ENCODE results near the gene ASB18.

The ASB18 gene

DNA sequence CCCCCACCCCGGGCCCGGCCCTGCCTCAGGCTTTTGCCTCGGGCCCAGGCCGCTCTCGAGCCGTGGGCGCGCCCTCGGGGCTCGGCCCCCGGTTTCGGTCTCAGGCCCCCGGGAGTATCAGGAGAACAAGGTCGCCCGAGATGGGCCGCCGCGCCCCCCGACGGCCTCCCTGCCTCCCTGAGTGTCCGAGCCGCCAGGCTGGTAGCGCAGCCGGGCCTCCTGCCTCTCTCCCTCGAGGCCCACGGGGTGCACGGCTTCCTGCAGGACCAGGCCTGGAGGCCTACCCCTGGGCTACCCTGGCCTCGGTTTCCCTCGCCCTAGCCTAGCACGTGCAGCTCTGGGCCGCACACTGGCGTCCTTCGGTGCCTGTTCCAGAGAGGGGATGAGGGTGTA lies 104.4 kb downstream of the ASB18 start:
- TF ChIP-seq TAF1 (IDR thresholded peaks at IDR 0.05; ENCODE audit: low read depth): no peak

- TF ChIP-seq EP300 (IDR thresholded peaks at IDR 0.05; ENCODE audit: borderline replicate concordance) (no peak), YY1 (IDR thresholded peaks at IDR 0.05; ENCODE audit: low read depth) (no peak), ZBTB7A (IDR thresholded peaks at IDR 0.05; ENCODE audit: low read depth) (no peak), EGR1 (IDR thresholded peaks at IDR 0.05) (no peak), RAD21 (IDR thresholded peaks at IDR 0.05; ENCODE audit: low read depth) (no peak), CREB1 (IDR thresholded peaks at IDR 0.05; ENCODE audit: low read depth) (no peak), MAX (IDR thresholded peaks at IDR 0.05) (no peak), TCF12 (IDR thresholded peaks at IDR 0.05; ENCODE audit: low read depth) (no peak), FOXM1 (IDR thresholded peaks at IDR 0.05; ENCODE audit: borderline replicate concordance, low read depth) (no peak), NFIC (IDR thresholded peaks at IDR 0.05) (no peak), TEAD4 (IDR thresholded peaks at IDR 0.05) (no peak), TAF1 (IDR thresholded peaks at IDR 0.05; ENCODE audit: low read depth) (no peak), CEBPB (IDR thresholded peaks at IDR 0.05) (no peak)
- TF ChIP-seq, protein P1, sequence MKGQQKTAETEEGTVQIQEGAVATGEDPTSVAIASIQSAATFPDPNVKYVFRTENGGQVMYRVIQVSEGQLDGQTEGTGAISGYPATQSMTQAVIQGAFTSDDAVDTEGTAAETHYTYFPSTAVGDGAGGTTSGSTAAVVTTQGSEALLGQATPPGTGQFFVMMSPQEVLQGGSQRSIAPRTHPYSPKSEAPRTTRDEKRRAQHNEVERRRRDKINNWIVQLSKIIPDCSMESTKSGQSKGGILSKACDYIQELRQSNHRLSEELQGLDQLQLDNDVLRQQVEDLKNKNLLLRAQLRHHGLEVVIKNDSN (IDR thresholded peaks at IDR 0.05): no peak
- TF ChIP-seq, protein P2, sequence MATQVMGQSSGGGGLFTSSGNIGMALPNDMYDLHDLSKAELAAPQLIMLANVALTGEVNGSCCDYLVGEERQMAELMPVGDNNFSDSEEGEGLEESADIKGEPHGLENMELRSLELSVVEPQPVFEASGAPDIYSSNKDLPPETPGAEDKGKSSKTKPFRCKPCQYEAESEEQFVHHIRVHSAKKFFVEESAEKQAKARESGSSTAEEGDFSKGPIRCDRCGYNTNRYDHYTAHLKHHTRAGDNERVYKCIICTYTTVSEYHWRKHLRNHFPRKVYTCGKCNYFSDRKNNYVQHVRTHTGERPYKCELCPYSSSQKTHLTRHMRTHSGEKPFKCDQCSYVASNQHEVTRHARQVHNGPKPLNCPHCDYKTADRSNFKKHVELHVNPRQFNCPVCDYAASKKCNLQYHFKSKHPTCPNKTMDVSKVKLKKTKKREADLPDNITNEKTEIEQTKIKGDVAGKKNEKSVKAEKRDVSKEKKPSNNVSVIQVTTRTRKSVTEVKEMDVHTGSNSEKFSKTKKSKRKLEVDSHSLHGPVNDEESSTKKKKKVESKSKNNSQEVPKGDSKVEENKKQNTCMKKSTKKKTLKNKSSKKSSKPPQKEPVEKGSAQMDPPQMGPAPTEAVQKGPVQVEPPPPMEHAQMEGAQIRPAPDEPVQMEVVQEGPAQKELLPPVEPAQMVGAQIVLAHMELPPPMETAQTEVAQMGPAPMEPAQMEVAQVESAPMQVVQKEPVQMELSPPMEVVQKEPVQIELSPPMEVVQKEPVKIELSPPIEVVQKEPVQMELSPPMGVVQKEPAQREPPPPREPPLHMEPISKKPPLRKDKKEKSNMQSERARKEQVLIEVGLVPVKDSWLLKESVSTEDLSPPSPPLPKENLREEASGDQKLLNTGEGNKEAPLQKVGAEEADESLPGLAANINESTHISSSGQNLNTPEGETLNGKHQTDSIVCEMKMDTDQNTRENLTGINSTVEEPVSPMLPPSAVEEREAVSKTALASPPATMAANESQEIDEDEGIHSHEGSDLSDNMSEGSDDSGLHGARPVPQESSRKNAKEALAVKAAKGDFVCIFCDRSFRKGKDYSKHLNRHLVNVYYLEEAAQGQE (IDR thresholded peaks at IDR 0.05; ENCODE audit: low read depth): no peak
Measured at GRCh38 chr2:236158969-236159777, 105.0 kb downstream of the ASB18 start.

DNA sequence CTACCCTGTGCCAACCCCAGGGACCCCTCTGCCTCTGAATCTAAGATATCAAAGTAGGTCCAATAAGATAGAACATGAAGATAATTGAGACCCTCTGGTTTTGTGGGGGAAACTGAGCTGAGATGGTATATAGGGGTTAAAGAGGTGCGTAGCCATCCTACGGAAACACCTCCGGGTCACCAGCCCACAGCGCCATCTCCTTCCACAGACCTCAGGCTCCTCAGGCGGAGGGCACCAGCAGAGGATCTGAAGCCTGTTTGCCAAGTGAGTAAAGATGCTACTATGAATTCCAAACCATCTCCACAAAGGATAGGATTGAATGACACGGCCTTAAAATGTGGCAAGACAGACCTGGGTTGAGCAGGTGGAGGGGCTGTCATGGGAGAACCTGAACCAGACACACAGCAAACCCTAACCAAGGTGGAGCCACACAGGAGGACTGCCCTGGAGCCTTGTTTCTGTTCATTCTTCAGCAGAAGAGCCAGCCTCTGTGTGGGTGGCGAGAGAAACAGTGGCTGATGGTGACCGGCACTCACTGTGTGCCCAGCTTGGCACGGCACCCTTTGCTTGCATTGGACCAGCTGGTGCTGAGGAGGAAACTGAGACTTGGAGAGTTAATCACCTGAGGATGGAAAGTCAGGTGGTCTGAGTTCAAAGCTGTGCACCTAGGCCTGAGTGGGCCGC lies 106.2 kb downstream of the ASB18 start:
- TF ChIP-seq EGR1 (IDR thresholded peaks at IDR 0.05): no peak
- TF ChIP-seq TCF12 (IDR thresholded peaks at IDR 0.05; ENCODE audit: low read depth): no peak
- TF ChIP-seq, protein P1 (IDR thresholded peaks at IDR 0.05): no peak
- TF ChIP-seq TAF1 (IDR thresholded peaks at IDR 0.05; ENCODE audit: low read depth): no peak
- no peak for TF ChIP-seq ZBTB7A (IDR thresholded peaks at IDR 0.05; ENCODE audit: low read depth)
- no peak for TF ChIP-seq FOXM1 (IDR thresholded peaks at IDR 0.05; ENCODE audit: borderline replicate concordance, low read depth)
- TF ChIP-seq MAX (IDR thresholded peaks at IDR 0.05): no peak
- TF ChIP-seq YY1 (IDR thresholded peaks at IDR 0.05; ENCODE audit: low read depth): no peak
- TF ChIP-seq RAD21 (IDR thresholded peaks at IDR 0.05; ENCODE audit: low read depth): no peak
- no peak for TF ChIP-seq CEBPB (IDR thresholded peaks at IDR 0.05)
- no peak for TF ChIP-seq CREB1 (IDR thresholded peaks at IDR 0.05; ENCODE audit: low read depth)
- TF ChIP-seq NFIC (IDR thresholded peaks at IDR 0.05): no peak

- no peak for TF ChIP-seq NFIC (IDR thresholded peaks at IDR 0.05)
- TF ChIP-seq, protein P2 (IDR thresholded peaks at IDR 0.05; ENCODE audit: low read depth): no peak
Measured at GRCh38 chr2:236157366-236157765, 106.8 kb downstream of the ASB18 start.

GRCh38 chr2:236156860-236157194 lies 107.4 kb downstream of the ASB18 start:
- TF ChIP-seq, protein P2 (IDR thresholded peaks at IDR 0.05; ENCODE audit: low read depth): no peak
- TF ChIP-seq, protein P1 (IDR thresholded peaks at IDR 0.05): no peak
- no peak for TF ChIP-seq YY1 (IDR thresholded peaks at IDR 0.05; ENCODE audit: low read depth)
- TF ChIP-seq TCF12 (IDR thresholded peaks at IDR 0.05; ENCODE audit: low read depth): no peak
- TF ChIP-seq EP300 (IDR thresholded peaks at IDR 0.05; ENCODE audit: borderline replicate concordance): no peak
- TF ChIP-seq CEBPB (IDR thresholded peaks at IDR 0.05): no peak
- no peak for TF ChIP-seq CREB1 (IDR thresholded peaks at IDR 0.05; ENCODE audit: low read depth)
- no peak for TF ChIP-seq TEAD4 (IDR thresholded peaks at IDR 0.05)
- TF ChIP-seq EGR1 (IDR thresholded peaks at IDR 0.05): no peak
- no peak for TF ChIP-seq RAD21 (IDR thresholded peaks at IDR 0.05; ENCODE audit: low read depth)
- no peak for TF ChIP-seq NFIC (IDR thresholded peaks at IDR 0.05)
- TF ChIP-seq MAX (IDR thresholded peaks at IDR 0.05): no peak
- TF ChIP-seq FOXM1 (IDR thresholded peaks at IDR 0.05; ENCODE audit: borderline replicate concordance, low read depth): no peak
- TF ChIP-seq ZBTB7A (IDR thresholded peaks at IDR 0.05; ENCODE audit: low read depth): no peak
- TF ChIP-seq TAF1 (IDR thresholded peaks at IDR 0.05; ENCODE audit: low read depth): no peak

All from Ishikawa (cell line).